HG02759 (cell line): ENCODE results near the gene KRABD2.
"Not testable (repeated sequence)": the region's sequence is repeated elsewhere in the genome, so short reads cannot be mapped to it uniquely, and the experiment has no call there.

ENCODE experiments used
- ATAC-seq: cut with Tn5 transposase; IDR thresholded peaks from one replicate; pipeline ENCODE4 v1.9.1; 2021; ENCODE audit warnings: mild to moderate bottlenecking, moderate library complexity; ENCODE audit not compliant: unreplicated experiment

Gene KRABD2

DNA sequence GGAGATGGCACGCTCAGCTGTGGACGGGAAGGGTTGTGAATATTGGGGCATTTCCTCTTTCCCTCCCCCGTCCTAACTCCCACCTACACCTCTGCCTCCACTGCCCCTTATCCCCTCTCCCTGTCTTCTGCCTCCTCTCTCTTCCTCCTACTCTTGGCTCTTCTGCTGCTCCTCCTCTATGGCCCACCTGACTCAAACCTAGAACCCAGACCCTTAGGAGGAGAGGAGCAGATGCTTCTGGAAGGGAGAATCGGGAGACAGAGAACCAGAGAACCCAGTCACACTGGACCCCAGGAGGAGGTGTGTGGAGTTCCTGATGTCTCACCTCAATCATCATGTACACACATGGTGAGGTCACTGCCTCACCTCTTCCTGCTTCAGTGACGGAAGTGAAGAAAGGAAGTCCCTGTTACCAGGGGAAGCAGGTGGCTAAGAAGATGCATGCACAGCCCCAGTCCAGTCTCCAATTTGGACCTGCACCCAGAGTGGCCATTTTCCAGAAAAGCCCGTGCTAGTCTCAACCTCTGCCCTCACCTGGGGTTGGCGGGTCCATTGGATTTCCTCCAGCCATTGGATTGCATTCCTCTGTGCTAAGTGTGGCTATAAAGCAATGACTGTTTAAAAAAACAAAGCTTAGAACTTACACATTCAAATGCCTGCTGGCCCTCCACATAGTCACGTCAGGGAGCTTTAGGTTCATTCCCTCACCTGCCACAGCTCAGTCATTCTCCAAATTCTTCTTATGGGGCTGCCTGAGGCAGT, 17.1 kb upstream of the KRABD2 start:
- ATAC-seq: no peak

DNA sequence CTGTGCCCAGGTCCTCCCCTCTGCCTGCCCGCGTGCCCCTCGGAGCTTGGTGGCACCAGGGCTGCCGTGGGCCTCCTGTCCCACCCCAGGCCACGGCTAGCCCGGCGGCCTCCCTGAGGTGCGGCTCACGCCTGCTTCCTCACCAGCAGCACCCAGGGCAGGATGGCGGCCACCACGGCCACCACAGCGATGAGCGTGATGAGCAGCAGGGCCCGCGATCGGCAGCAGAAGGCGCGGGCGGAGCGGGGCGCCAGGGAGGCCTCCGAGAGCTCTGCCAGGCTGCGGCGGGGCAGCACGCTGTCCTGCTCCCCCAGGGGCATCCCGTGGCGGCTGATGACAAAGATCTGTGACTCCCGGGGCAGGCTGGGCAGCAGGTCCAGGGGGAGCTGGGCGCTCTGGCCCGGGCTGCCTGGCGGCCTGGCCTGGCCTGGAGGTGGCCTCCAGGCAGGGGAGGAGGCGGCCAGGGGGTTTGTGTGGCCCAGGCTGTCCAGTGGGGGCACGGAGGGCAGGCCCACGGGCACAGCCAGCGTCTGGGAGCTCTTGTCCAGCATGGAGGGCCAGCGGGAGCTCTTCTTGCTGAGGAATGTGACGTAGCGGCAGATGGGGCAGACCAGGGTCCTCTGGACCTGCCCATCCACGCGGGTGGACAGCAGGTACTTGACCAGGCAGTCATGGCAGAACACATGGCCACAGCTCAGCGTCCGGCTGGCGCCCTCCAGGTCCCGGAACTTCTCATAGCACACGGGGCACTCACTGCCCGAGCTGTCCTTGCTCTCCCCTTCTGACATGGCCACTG, 16.4 kb upstream of the KRABD2 start:
- no peak for ATAC-seq

- no peak for ATAC-seq
These were observed 15.8 kb upstream of the KRABD2 start for GRCh38 chr17:8392274-8392673.

GRCh38 chr17:8391711-8392110, 15.2 kb upstream of the KRABD2 start:
- ATAC-seq: no peak

- no peak for ATAC-seq
These were observed 11.6 kb upstream of the KRABD2 start for GRCh38 chr17:8387914-8388651.

DNA sequence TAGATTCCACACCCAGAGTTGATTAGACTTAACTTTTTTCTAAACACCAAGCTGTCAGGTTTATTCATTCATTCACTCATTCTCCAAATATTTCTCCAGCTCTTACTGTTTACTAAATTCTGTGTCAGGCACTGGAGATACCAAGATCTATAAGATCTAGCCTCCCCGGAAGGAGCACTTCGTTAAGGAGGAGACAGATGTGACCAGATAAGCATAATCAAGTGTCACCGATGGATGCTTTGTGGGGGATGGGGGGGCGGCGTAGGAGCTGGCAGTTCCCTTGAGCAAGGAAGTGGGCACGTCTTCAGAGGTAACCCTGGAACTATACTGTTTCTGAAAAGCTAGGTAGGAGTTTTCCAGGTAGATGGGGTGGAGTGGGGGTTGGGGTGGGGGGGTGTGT, 10.3 kb upstream of the KRABD2 start:
- no peak for ATAC-seq

- no peak for ATAC-seq
These were observed 8.4 kb upstream of the KRABD2 start for GRCh38 chr17:8384801-8385378.

- peak; percentile 93 for ATAC-seq
These were observed 6.8 kb upstream of the KRABD2 start, which contains the start of gene RPL26 for GRCh38 chr17:8383143-8383822. Gene RPL26 (minus strand): TSS chr17:8383193. CDS start chr17:8382310, 883 bp downstream.

GRCh38 chr17:8382880-8383142, 6.3 kb upstream of the KRABD2 start:
- ATAC-seq: no peak

- no peak for ATAC-seq
These were observed 5.8 kb upstream of the KRABD2 start for GRCh38 chr17:8382052-8382879.

DNA sequence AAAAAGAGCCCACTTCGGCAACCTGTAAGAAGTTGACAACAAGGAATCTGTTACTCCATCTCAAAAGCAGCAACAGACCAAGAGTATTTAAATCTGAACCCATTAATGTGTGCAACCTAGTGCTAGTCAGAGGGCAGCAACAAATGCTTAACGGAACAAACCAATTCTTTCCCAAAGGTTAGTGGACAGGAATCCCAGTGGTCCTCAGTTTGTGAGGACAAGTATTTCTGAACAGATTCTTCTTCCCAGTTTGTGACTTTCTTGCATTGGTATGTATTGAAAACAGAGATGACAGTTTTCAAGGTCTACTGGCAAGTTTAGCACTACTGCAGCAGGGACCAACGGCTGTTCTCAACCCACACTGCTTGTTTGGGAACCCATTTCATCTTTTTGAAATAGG, 3.5 kb upstream of the KRABD2 start:
- no peak for ATAC-seq

DNA sequence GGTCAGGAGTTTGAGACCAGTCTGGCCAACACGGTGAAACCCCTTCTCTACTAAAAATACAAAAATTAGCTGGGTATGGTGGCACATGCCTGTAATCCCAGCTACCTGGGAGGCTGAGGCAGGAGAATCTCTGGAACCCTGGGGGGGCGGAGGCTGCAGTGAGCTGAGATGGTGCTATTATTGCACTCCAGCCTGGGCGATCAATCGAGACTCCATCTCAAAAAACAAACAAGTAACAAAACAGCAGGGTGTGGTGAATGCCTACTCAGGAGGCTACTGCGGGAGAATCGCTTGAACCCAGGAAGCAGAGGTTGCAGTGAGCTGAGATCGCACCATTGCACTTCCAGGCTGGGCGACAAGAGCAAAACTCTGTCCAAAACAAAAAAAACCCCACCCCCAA, 1.6 kb upstream of the KRABD2 start:
- ATAC-seq: not testable (repeated sequence)

GRCh38 chr17:8377422-8377821, 918 bp upstream of the KRABD2 start:
- ATAC-seq: no peak

DNA sequence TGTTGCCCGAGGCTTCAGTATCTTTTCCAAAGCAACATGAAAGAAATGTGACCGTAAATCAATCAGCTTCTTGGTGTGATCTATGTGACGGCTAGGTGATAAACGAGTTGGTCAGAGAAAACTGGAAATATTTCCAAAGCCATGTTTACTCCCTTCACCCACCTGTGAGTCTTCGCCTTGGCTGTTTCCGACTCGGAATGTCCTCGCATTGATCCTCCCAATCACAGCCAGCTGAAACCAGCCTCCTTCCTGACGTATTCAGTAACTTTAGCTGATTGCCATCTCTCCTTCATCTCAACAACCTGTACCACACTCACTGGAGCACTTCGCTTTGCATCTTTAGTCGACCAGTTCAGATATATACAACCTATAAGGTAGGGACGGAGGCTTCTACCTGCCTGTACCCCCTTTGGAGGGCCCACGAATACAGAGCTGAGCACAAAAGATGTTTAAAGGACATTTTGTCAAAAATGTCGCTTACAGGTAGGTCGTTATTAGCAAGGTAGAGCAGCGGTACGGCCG, 705 bp downstream of the KRABD2 start:
- ATAC-seq: no peak

- ATAC-seq: not testable (repeated sequence)
These were observed 2.6 kb downstream of the KRABD2 start for GRCh38 chr17:8373856-8374255.

- no peak for ATAC-seq
These were observed 4.1 kb downstream of the KRABD2 start for GRCh38 chr17:8372422-8372821.

DNA sequence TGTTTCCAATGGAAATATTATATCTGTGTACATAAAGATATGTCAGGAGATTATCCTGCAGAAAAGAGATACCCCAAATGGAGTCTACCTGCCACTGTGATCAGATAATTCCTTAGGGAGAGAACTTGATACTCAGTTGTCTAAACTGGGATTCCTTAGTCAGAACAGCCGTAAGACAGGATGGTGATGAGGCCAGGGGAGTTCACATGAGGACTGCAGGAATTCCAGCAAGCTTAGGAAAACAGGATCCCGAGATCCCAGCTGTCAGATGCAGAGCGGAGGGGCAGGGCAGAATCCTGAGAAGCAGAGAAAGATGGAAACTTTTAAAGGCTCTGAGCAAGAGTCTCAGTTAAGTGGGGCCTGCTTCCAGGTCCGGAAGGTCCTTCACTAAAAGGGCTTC, 4.7 kb downstream of the KRABD2 start:
- no peak for ATAC-seq

GRCh38 chr17:8369944-8370343, 6.6 kb downstream of the KRABD2 start:
- no peak for ATAC-seq

- ATAC-seq: no peak
These were observed 8.3 kb downstream of the KRABD2 start for GRCh38 chr17:8368193-8368592.

DNA sequence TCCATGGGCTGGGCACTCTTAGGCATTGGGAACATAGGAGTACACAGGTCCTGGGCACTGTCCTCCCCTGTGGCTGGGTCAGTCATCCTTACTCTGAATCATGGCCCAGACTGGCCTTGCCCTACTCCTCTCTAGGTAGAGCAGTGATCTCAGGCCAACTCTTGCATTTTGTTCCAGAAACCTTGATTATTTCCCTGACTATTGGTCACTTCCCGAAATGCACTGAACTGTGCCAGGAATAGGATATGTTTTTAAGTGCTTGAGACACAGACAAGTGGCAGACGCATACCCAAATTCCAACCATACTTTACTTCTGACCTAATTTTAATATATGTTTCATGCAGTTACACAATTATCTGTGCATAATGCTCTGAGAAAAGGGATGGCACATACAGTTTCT, 10.3 kb downstream of the KRABD2 start:
- no peak for ATAC-seq
